HUES6 (cell line): ENCODE results near the gene GRK6.

ENCODE experiments used
- H3K27ac ChIP-seq: 2 replicates; pipeline ENCODE4 v1.7.0; 2013; ENCODE audit warnings: low read depth, mild to moderate bottlenecking, low read length, inconsistent platforms
- H3K27me3 ChIP-seq: 2 replicates; pipeline ENCODE4 v1.6.1; 2013; ENCODE audit warnings: low read length; ENCODE audit not compliant: control insufficient read depth, insufficient read depth
- H3K36me3 ChIP-seq: 2 replicates; pipeline ENCODE4 v1.6.1; 2013; ENCODE audit warnings: low read length; ENCODE audit not compliant: control insufficient read depth, insufficient read depth
- H3K4me1 ChIP-seq: 2 replicates; pipeline ENCODE4 v1.6.1; 2013; ENCODE audit warnings: low read length; ENCODE audit not compliant: control insufficient read depth, insufficient read depth
- H3K4me3 ChIP-seq: 2 replicates; pipeline ENCODE4 v1.5.1; 2013; ENCODE audit warnings: low read depth, low read length
- H3K9ac ChIP-seq: one replicate; pipeline ENCODE4 v1.6.1; 2013; ENCODE audit warnings: mild to moderate bottlenecking, low read length
- H3K9me3 ChIP-seq: 2 replicates; pipeline ENCODE4 v1.6.1; 2013; ENCODE audit warnings: low read depth, low read length; ENCODE audit not compliant: control insufficient read depth, insufficient read depth

GRK6 gene

GRCh38 chr5:177470759-177471536, 44.5 kb downstream of the GRK6 start:
- Histone ChIP-seq H3K9me3 (no peaks in the 10 kb centered on the region), H3K9ac (no peak overlapping the region), H3K4me1 (peaks cover 53% of the 10 kb centered on the region), H3K36me3 (peaks cover 60% of the 10 kb centered on the region), H3K4me3 (0 out of 2 replicates have a peak overlapping the region, but pooled peaks have one; percentile 92), H3K27ac (peak overlapping the region; percentile 20; the same call in 1 of the 2 replicates), H3K27me3 (no peaks in the 10 kb centered on the region)

GRCh38 chr5:177471610-177472356, 45.3 kb downstream of the GRK6 start:
- H3K4me3 ChIP-seq = peak overlapping the region; percentile 92
- no peaks in the 10 kb centered on the region for H3K9me3 ChIP-seq
- peaks cover 52% of the 10 kb centered on the region for H3K36me3 ChIP-seq
- peak overlapping the region; percentile 92 for H3K27ac ChIP-seq
- peaks cover 59% of the 10 kb centered on the region for H3K4me1 ChIP-seq
- peak overlapping the region; percentile 96 for H3K9ac ChIP-seq
- no peaks in the 10 kb centered on the region for H3K27me3 ChIP-seq

GRCh38 chr5:177472460-177473442, 46.3 kb downstream of the GRK6 start:
- Histone ChIP-seq H3K9me3 (no peaks in the 10 kb centered on the region), H3K9ac (peak overlapping the region; percentile 96), H3K4me1 (peaks cover 62% of the 10 kb centered on the region), H3K4me3 (peak overlapping the region; percentile 92), H3K36me3 (peaks cover 42% of the 10 kb centered on the region), H3K27me3 (no peaks in the 10 kb centered on the region), H3K27ac (peak overlapping the region; percentile 92)

- Histone ChIP-seq H3K27ac (peak within 1 kb of the TSS; percentile 92), H3K4me3 (peak within 1 kb of the TSS; percentile 92), H3K4me1 (peaks cover 64% of the 10 kb centered on the region), H3K36me3 (peaks cover 34% of the 10 kb centered on the region), H3K9me3 (no peaks in the 10 kb centered on the region), H3K27me3 (no peaks in the 10 kb centered on the region), H3K9ac (peak within 1 kb of the TSS; percentile 96)
These were observed 47.0 kb downstream of the GRK6 start, which contains the start of gene DBN1 for GRCh38 chr5:177473443-177474001. Gene DBN1 (minus strand): TSS chr5:177473634. CDS start chr5:177473521, 113 bp downstream.

- no peaks in the 10 kb centered on the region for H3K9me3 ChIP-seq
- peaks cover 29% of the 10 kb centered on the region for H3K36me3 ChIP-seq
- H3K9ac ChIP-seq = peak overlapping the region; percentile 10
- no peak overlapping the region; the same call in 1 of the 2 replicates for H3K27ac ChIP-seq
- peak overlapping the region; percentile 39 for H3K4me3 ChIP-seq
- H3K27me3 ChIP-seq = no peaks in the 10 kb centered on the region
- H3K4me1 ChIP-seq = peaks cover 63% of the 10 kb centered on the region
These were observed 47.6 kb downstream of the GRK6 start for GRCh38 chr5:177474002-177474476.

GRCh38 chr5:177474846-177475562, 48.5 kb downstream of the GRK6 start:
- Histone ChIP-seq H3K27ac (no peak overlapping the region), H3K9ac (peak overlapping the region; percentile 10), H3K4me1 (peaks cover 54% of the 10 kb centered on the region)

GRCh38 chr5:177475563-177476427, 49.3 kb downstream of the GRK6 start:
- peaks cover 20% of the 10 kb centered on the region for H3K36me3 ChIP-seq
- H3K27ac ChIP-seq = no peak overlapping the region
- H3K4me3 ChIP-seq = no peak overlapping the region
- H3K4me1 ChIP-seq = peaks cover 46% of the 10 kb centered on the region
- H3K9me3 ChIP-seq = no peaks in the 10 kb centered on the region
- peak overlapping the region; percentile 1 for H3K9ac ChIP-seq
- H3K27me3 ChIP-seq = no peaks in the 10 kb centered on the region

More at GRCh38 chr5:177474846-177475562, 48.5 kb downstream of the GRK6 start:
- H3K36me3 ChIP-seq = peaks cover 24% of the 10 kb centered on the region
- H3K27me3 ChIP-seq = no peaks in the 10 kb centered on the region
- no peak overlapping the region for H3K4me3 ChIP-seq
- no peaks in the 10 kb centered on the region for H3K9me3 ChIP-seq

- Histone ChIP-seq H3K36me3 (peaks cover 13% of the 10 kb centered on the region), H3K4me3 (no peak overlapping the region), H3K9ac (no peak overlapping the region), H3K9me3 (no peaks in the 10 kb centered on the region), H3K27me3 (no peaks in the 10 kb centered on the region), H3K4me1 (peaks cover 37% of the 10 kb centered on the region), H3K27ac (no peak overlapping the region)
These were observed 50.2 kb downstream of the GRK6 start for GRCh38 chr5:177476531-177477233.
